Ishikawa (cell line): ENCODE data around the gene ASS1.

ENCODE experiments used
- CREB1 ChIP-seq: IDR thresholded peaks from 2 replicates; pipeline ENCODE4 v1.6.1; 2012; ENCODE audit warnings: low read depth
- FOXM1 ChIP-seq: IDR thresholded peaks from 2 replicates; pipeline ENCODE4 v1.6.1; 2012; ENCODE audit warnings: low read depth, borderline replicate concordance
- MAX ChIP-seq: IDR thresholded peaks from 2 replicates; pipeline ENCODE4 v1.6.1; 2012
- TAF1 ChIP-seq: IDR thresholded peaks from 2 replicates; pipeline ENCODE4 v1.6.1; 2012; ENCODE audit warnings: low read depth, mild to moderate bottlenecking
- YY1 ChIP-seq: IDR thresholded peaks from 2 replicates; pipeline ENCODE4 v1.6.1; 2012; ENCODE audit warnings: low read depth

GRCh38 chr9:130483371-130483971 is 38.7 kb downstream of the ASS1 start:
- TF ChIP-seq MAX (no peak), YY1 (no peak), FOXM1 (no peak), TAF1 (no peak), CREB1 (no peak)
